ENCODE data around the gene NPEPL1. TPM values are rescaled to one million over a fixed set of nuclear protein-coding genes. Genes with fewer than 3 reads are reported as not detected.

Gene NPEPL1
- total and polyA plus RNA-seq, 2 experiments from 2014 or later = 37.5 to 49.8 TPM

- H3K27me3 ChIP-seq (replicated peaks; ENCODE audit: insufficient read depth) = no peaks in the 10 kb centered on the region
- no peaks in the 10 kb centered on the region for H3K9me2 ChIP-seq (ENCODE audit: insufficient read depth)
- no peaks in the 10 kb centered on the region for H3K36me3 ChIP-seq (ENCODE audit: low read depth)
- H3K4me2 ChIP-seq (ENCODE audit: unreplicated experiment) = no peak overlapping the region
- 80 to 81% methylated on average over 24 of the region's 24 CpGs for WGBS, 2 experiments (ENCODE audit: low coverage in 1 of 2, low lambda C conversion rate in 2 of 2, missing lambda C conversion rate in 2 of 2)
- H3F3A ChIP-seq (ENCODE audit: insufficient read depth) = no peaks in the 10 kb centered on the region
- DNase-seq = no peak
- H3K4me1 ChIP-seq (ENCODE audit: insufficient read depth) = no peaks in the 10 kb centered on the region
- no peak overlapping the region for H2AFZ ChIP-seq
- H4K20me1 ChIP-seq (ENCODE audit: insufficient read depth) = no peaks in the 10 kb centered on the region
- no peak overlapping the region for H3K4me3 ChIP-seq
- no peaks in the 10 kb centered on the region for H3K9me3 ChIP-seq (ENCODE audit: low read depth)
- in situ Hi-C loops (cut with MboI) = no loop called here
- H3K27ac ChIP-seq = no peak overlapping the region
- H3K9ac ChIP-seq = no peak overlapping the region
- no peaks in the 10 kb centered on the region for H3K79me2 ChIP-seq (ENCODE audit: insufficient read depth)
- TF ChIP-seq EZH2 (IDR thresholded peaks at IDR 0.05; ENCODE audit: insufficient read depth, poor library complexity, severe bottlenecking) = no peak
- no peak for TF ChIP-seq EZH2phosphoT487 (IDR thresholded peaks at IDR 0.05; ENCODE audit: insufficient read depth, low read depth)
Measured at GRCh38 chr20:58712806-58713731, 20.5 kb downstream of the NPEPL1 start.

- WGBS, 2 experiments (ENCODE audit: low coverage in 1 of 2, low lambda C conversion rate in 2 of 2, missing lambda C conversion rate in 2 of 2) = 89 to 91% methylated on average over 22 to 24 of the region's 24 CpGs
- DNase-seq = no peak
- Histone ChIP-seq H3K79me2 (ENCODE audit: insufficient read depth) (no peaks in the 10 kb centered on the region), H3K4me1 (ENCODE audit: insufficient read depth) (no peaks in the 10 kb centered on the region), H3K36me3 (ENCODE audit: low read depth) (no peaks in the 10 kb centered on the region), H3K9me3 (ENCODE audit: low read depth) (no peaks in the 10 kb centered on the region), H3K4me2 (ENCODE audit: unreplicated experiment) (no peak overlapping the region), H3K9me2 (ENCODE audit: insufficient read depth) (no peaks in the 10 kb centered on the region), H3K27ac (no peak overlapping the region), H2AFZ (no peak overlapping the region), H3F3A (ENCODE audit: insufficient read depth) (no peaks in the 10 kb centered on the region), H3K4me3 (no peak overlapping the region), H4K20me1 (ENCODE audit: insufficient read depth) (no peaks in the 10 kb centered on the region), H3K9ac (no peak overlapping the region), H3K27me3 (replicated peaks; ENCODE audit: insufficient read depth) (no peaks in the 10 kb centered on the region)
- in situ Hi-C loops (cut with MboI) = no loop called here
- TF ChIP-seq EZH2 (IDR thresholded peaks at IDR 0.05; ENCODE audit: insufficient read depth, poor library complexity, severe bottlenecking) = no peak
- no peak for TF ChIP-seq EZH2phosphoT487 (IDR thresholded peaks at IDR 0.05; ENCODE audit: insufficient read depth, low read depth)
Measured at GRCh38 chr20:58713801-58714339, 21.3 kb downstream of the NPEPL1 start.

- no peaks in the 10 kb centered on the region for H3F3A ChIP-seq (ENCODE audit: insufficient read depth)
- H3K36me3 ChIP-seq (ENCODE audit: low read depth) = no peaks in the 10 kb centered on the region
- H3K27me3 ChIP-seq (replicated peaks; ENCODE audit: insufficient read depth) = no peaks in the 10 kb centered on the region
- no peak for TF ChIP-seq EZH2 (IDR thresholded peaks at IDR 0.05; ENCODE audit: insufficient read depth, poor library complexity, severe bottlenecking)
- TF ChIP-seq EZH2phosphoT487 (IDR thresholded peaks at IDR 0.05; ENCODE audit: insufficient read depth, low read depth) = no peak
- H4K20me1 ChIP-seq (ENCODE audit: insufficient read depth) = no peaks in the 10 kb centered on the region
- no peak overlapping the region for H3K9ac ChIP-seq
- in situ Hi-C loops (cut with MboI) = no loop called here
- H3K4me1 ChIP-seq (ENCODE audit: insufficient read depth) = no peaks in the 10 kb centered on the region
- no peak overlapping the region for H3K4me2 ChIP-seq (ENCODE audit: unreplicated experiment)
- H3K27ac ChIP-seq = no peak overlapping the region
- H3K4me3 ChIP-seq = no peak overlapping the region
- no peaks in the 10 kb centered on the region for H3K9me3 ChIP-seq (ENCODE audit: low read depth)
- no peak for DNase-seq
- 89 to 97% methylated on average over 11 to 16 of the region's 16 CpGs for WGBS, 2 experiments (ENCODE audit: low coverage in 1 of 2, low lambda C conversion rate in 2 of 2, missing lambda C conversion rate in 2 of 2)
- no peaks in the 10 kb centered on the region for H3K9me2 ChIP-seq (ENCODE audit: insufficient read depth)
- no peak overlapping the region for H2AFZ ChIP-seq
- no peaks in the 10 kb centered on the region for H3K79me2 ChIP-seq (ENCODE audit: insufficient read depth)
Measured at GRCh38 chr20:58714340-58714922, 21.8 kb downstream of the NPEPL1 start.

GRCh38 chr20:58714923-58715351 is 22.3 kb downstream of the NPEPL1 start:
- no peak for DNase-seq
- no peak overlapping the region for H2AFZ ChIP-seq
- no peaks in the 10 kb centered on the region for H3K27me3 ChIP-seq (replicated peaks; ENCODE audit: insufficient read depth)
- no peak overlapping the region for H3K4me3 ChIP-seq
- WGBS, 2 experiments (ENCODE audit: low coverage in 1 of 2, low lambda C conversion rate in 2 of 2, missing lambda C conversion rate in 2 of 2) = 84 to 87% methylated on average over 12 to 13 of the region's 14 CpGs
- H3K9me2 ChIP-seq (ENCODE audit: insufficient read depth) = no peaks in the 10 kb centered on the region
- no peaks in the 10 kb centered on the region for H3K36me3 ChIP-seq (ENCODE audit: low read depth)
- in situ Hi-C loops (cut with MboI) = no loop called here
- no peak overlapping the region for H3K4me2 ChIP-seq (ENCODE audit: unreplicated experiment)
- H3K79me2 ChIP-seq (ENCODE audit: insufficient read depth) = no peaks in the 10 kb centered on the region
- no peaks in the 10 kb centered on the region for H3K9me3 ChIP-seq (ENCODE audit: low read depth)
- no peak overlapping the region for H3K9ac ChIP-seq
- no peak for TF ChIP-seq EZH2 (IDR thresholded peaks at IDR 0.05; ENCODE audit: insufficient read depth, poor library complexity, severe bottlenecking)
- TF ChIP-seq EZH2phosphoT487 (IDR thresholded peaks at IDR 0.05; ENCODE audit: insufficient read depth, low read depth) = no peak
- no peak overlapping the region for H3K27ac ChIP-seq
- no peaks in the 10 kb centered on the region for H3F3A ChIP-seq (ENCODE audit: insufficient read depth)
- H3K4me1 ChIP-seq (ENCODE audit: insufficient read depth) = no peaks in the 10 kb centered on the region
- no peaks in the 10 kb centered on the region for H4K20me1 ChIP-seq (ENCODE audit: insufficient read depth)
